Liver (tissue), 3 donors: ENCODE measurements around the gene MN1.

Experiments used
- FOXA2 ChIP-seq: IDR thresholded peaks from 2 replicates; pipeline ENCODE4 v1.6.1; 2016; ENCODE audit warnings: antibody characterized with exemption
- GABPA ChIP-seq, 2 donors: IDR thresholded peaks in 1 of 2; conservative IDR thresholded peaks in 1 of 2; 2 replicates each; pipeline ENCODE4 v1.6.1; 2016; ENCODE audit warnings: antibody characterized with exemption in 2 of 2, mild to moderate bottlenecking in 1 of 2, moderate library complexity in 1 of 2
- HNF4G ChIP-seq: IDR thresholded peaks from 2 replicates; pipeline ENCODE4 v1.6.1; 2016; ENCODE audit warnings: antibody characterized with exemption
- JUND ChIP-seq, 2 donors: IDR thresholded peaks; 2 replicates each; pipeline ENCODE4 v1.6.1; 2016; ENCODE audit warnings: antibody characterized with exemption in 2 of 2
- RAD21 ChIP-seq, 2 donors: IDR thresholded peaks; 2 replicates each; pipeline ENCODE4 v1.6.1; 2016; ENCODE audit warnings: antibody characterized with exemption in 2 of 2, mild to moderate bottlenecking in 2 of 2
- SP1 ChIP-seq: IDR thresholded peaks from 2 replicates; pipeline ENCODE4 v1.6.1; 2018; ENCODE audit warnings: antibody characterized with exemption, mild to moderate bottlenecking
- YY1 ChIP-seq: IDR thresholded peaks from 2 replicates; pipeline ENCODE4 v1.6.1; 2016; ENCODE audit warnings: antibody characterized with exemption, mild to moderate bottlenecking
- ZBTB33 ChIP-seq: IDR thresholded peaks from 2 replicates; pipeline ENCODE4 v1.6.1; 2016; ENCODE audit warnings: antibody characterized with exemption
- TF ChIP-seq, protein P1 (sequence below): fragments of 150-350 bp; IDR thresholded peaks from 2 replicates; pipeline ENCODE4 v1.5.1; 2017; ENCODE audit warnings: improper control_type of control experiment, low read depth, low read length; ENCODE audit not compliant: missing input control
- donor health status: healthy.
- donor health status: healthy.

- TF ChIP-seq RAD21 (IDR thresholded peaks at IDR 0.05), result no peak
- TF ChIP-seq, protein P1, sequence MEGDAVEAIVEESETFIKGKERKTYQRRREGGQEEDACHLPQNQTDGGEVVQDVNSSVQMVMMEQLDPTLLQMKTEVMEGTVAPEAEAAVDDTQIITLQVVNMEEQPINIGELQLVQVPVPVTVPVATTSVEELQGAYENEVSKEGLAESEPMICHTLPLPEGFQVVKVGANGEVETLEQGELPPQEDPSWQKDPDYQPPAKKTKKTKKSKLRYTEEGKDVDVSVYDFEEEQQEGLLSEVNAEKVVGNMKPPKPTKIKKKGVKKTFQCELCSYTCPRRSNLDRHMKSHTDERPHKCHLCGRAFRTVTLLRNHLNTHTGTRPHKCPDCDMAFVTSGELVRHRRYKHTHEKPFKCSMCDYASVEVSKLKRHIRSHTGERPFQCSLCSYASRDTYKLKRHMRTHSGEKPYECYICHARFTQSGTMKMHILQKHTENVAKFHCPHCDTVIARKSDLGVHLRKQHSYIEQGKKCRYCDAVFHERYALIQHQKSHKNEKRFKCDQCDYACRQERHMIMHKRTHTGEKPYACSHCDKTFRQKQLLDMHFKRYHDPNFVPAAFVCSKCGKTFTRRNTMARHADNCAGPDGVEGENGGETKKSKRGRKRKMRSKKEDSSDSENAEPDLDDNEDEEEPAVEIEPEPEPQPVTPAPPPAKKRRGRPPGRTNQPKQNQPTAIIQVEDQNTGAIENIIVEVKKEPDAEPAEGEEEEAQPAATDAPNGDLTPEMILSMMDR, result no peak
- TF ChIP-seq JUND (IDR thresholded peaks at IDR 0.05), result no peak
- no peak for TF ChIP-seq YY1
- TF ChIP-seq FOXA2, result no peak
- no peak for TF ChIP-seq SP1
- no peak for TF ChIP-seq ZBTB33
- no peak for TF ChIP-seq HNF4G
- TF ChIP-seq GABPA (IDR thresholded peaks at IDR 0.05 in 1 of 2, conservative IDR thresholded peaks at IDR 0.05 in 1 of 2), result no peak
Measured at GRCh38 chr22:27794226-27794625, 7.3 kb downstream of the MN1 start.
